WTC11 (cell line): Measurements from ENCODE around the gene ASCC3. TPM values are rescaled to one million over a fixed set of nuclear protein-coding genes. Genes with fewer than 3 reads are reported as not detected.

ENCODE experiments used
- ATAC-seq: fragments of 200-7000 bp; cut with Tn5 transposase; 2 replicates; pipeline ENCODE4 v1.10.0; 2021; ENCODE audit warnings: mild to moderate bottlenecking, moderate library complexity
- CTCF ChIA-PET: fragments of 300-600 bp; sonication (Branson Sonifier 250); formaldehyde crosslinking; loops from one replicate; lab custom pipeline; 2021; ENCODE audit warnings: antibody characterized with exemption; lab: Charles Lee
- POLR2A ChIA-PET: fragments of 350-600 bp; sonication (Branson Sonifier 250); formaldehyde crosslinking; loops from one replicate; lab custom pipeline; 2021; ENCODE audit warnings: antibody characterized with exemption; lab: Charles Lee
- DNase-seq: peaks from one replicate; pipeline ENCODE4 v3.0.0; 2021; ENCODE audit warnings: low spot score
- H3K27ac Mint-ChIP-seq: 2 replicates; pipeline ENCODE4 v1.8.0; 2021; ENCODE audit warnings: mixed read lengths
- H3K27me3 Mint-ChIP-seq: 2 replicates; pipeline ENCODE4 v1.8.0; 2021; ENCODE audit warnings: low read depth, mild to moderate bottlenecking, moderate library complexity, mixed read lengths
- H3K36me3 Mint-ChIP-seq: 2 replicates; pipeline ENCODE4 v1.8.0; 2021; ENCODE audit warnings: mixed read lengths
- H3K4me1 Mint-ChIP-seq: 2 replicates; pipeline ENCODE4 v1.8.0; 2022; ENCODE audit warnings: mixed read lengths
- H3K4me3 Mint-ChIP-seq: 2 replicates; pipeline ENCODE4 v1.8.0; 2021; ENCODE audit warnings: mild to moderate bottlenecking, moderate library complexity, mixed read lengths
- H3K9me3 Mint-ChIP-seq: 2 replicates; pipeline ENCODE4 v1.8.0; 2021; ENCODE audit warnings: mixed read lengths
- AR ChIP-seq: fragments of 250-450 bp; sonication (Bioruptor Pico); IDR thresholded peaks from 2 replicates; pipeline ENCODE4 v1.9.0; 2021; ENCODE audit warnings: mild to moderate bottlenecking
- ATF1 ChIP-seq: sonication (generic); formaldehyde crosslinking; IDR thresholded peaks from 2 replicates; pipeline ENCODE4 v1.8.1; 2023; ENCODE audit warnings: mild to moderate bottlenecking, moderate library complexity, missing genetic modification reagents
- ATF6 ChIP-seq: sonication (generic); formaldehyde crosslinking; IDR thresholded peaks from 2 replicates; pipeline ENCODE4 v1.8.1; 2023; ENCODE audit warnings: mild to moderate bottlenecking, missing genetic modification reagents
- FOXP1 ChIP-seq: sonication (generic); formaldehyde crosslinking; IDR thresholded peaks from 2 replicates; pipeline ENCODE4 v1.8.0; 2022; ENCODE audit warnings: missing genetic modification reagents, mild to moderate bottlenecking, moderate library complexity, borderline replicate concordance
- KAT7 ChIP-seq: sonication (generic); formaldehyde crosslinking; IDR thresholded peaks from 2 replicates; pipeline ENCODE4 v1.8.1; 2023; ENCODE audit warnings: missing genetic modification reagents, mild to moderate bottlenecking, borderline replicate concordance
- MAX ChIP-seq: sonication (generic); formaldehyde crosslinking; IDR thresholded peaks from 2 replicates; pipeline ENCODE4 v1.8.0; 2022; ENCODE audit warnings: mild to moderate bottlenecking, missing genetic modification reagents
- OVOL2 ChIP-seq: fragments of 250-450 bp; sonication (Bioruptor Pico); IDR thresholded peaks from 2 replicates; pipeline ENCODE4 v1.9.0; 2021; ENCODE audit warnings: mild to moderate bottlenecking, borderline replicate concordance
- RELA ChIP-seq: sonication (generic); formaldehyde crosslinking; IDR thresholded peaks from 2 replicates; pipeline ENCODE4 v1.8.1; 2022; ENCODE audit warnings: missing genetic modification reagents, mild to moderate bottlenecking, borderline replicate concordance
- SP1 ChIP-seq: sonication (generic); formaldehyde crosslinking; conservative IDR thresholded peaks from 2 replicates; pipeline ENCODE4 v1.8.1; 2022; ENCODE audit warnings: missing genetic modification reagents
- TP53 ChIP-seq: sonication (generic); formaldehyde crosslinking; IDR thresholded peaks from 2 replicates; pipeline ENCODE4 v1.8.1; 2023; ENCODE audit warnings: mild to moderate bottlenecking, missing genetic modification reagents
- ZBTB21 ChIP-seq: sonication (generic); formaldehyde crosslinking; IDR thresholded peaks from 2 replicates; pipeline ENCODE4 v1.8.1; 2023; ENCODE audit warnings: mild to moderate bottlenecking, missing genetic modification reagents, borderline replicate concordance
- ZNF121 ChIP-seq: sonication (generic); formaldehyde crosslinking; IDR thresholded peaks from 2 replicates; pipeline ENCODE4 v1.8.0; 2023; ENCODE audit warnings: missing genetic modification reagents
- ZNF317 ChIP-seq: sonication (generic); formaldehyde crosslinking; IDR thresholded peaks from 2 replicates; pipeline ENCODE4 v1.8.1; 2023; ENCODE audit warnings: low read depth, mild to moderate bottlenecking, moderate library complexity, missing genetic modification reagents, borderline replicate concordance
- ZNF396 ChIP-seq: fragments of 250-450 bp; sonication (Bioruptor Pico); IDR thresholded peaks from 2 replicates; pipeline ENCODE4 v1.8.0; 2021; ENCODE audit warnings: mild to moderate bottlenecking, moderate library complexity, borderline replicate concordance
- ZNF416 ChIP-seq: fragments of 250-450 bp; sonication (Bioruptor Pico); IDR thresholded peaks from 2 replicates; pipeline ENCODE4 v1.9.0; 2021; ENCODE audit warnings: mild to moderate bottlenecking, inconsistent platforms
- ZNF532 ChIP-seq: fragments of 250-450 bp; sonication (Bioruptor Pico); IDR thresholded peaks from 2 replicates; pipeline ENCODE4 v1.9.0; 2021; ENCODE audit warnings: mild to moderate bottlenecking, borderline replicate concordance
- total RNA-seq: library from RNA; stranded (reverse); gene quantifications from 3 replicates; pipeline ENCODE4 v1.2.3, GENCODE V29; 2021
- TF ChIP-seq, protein P1 (sequence below): sonication (generic); formaldehyde crosslinking; IDR thresholded peaks from 2 replicates; pipeline ENCODE4 v1.8.1; 2023; ENCODE audit warnings: mild to moderate bottlenecking, missing genetic modification reagents

ASCC3 gene
- total RNA-seq, 1 experiment from 2014 or later: 80.7 TPM

- no peak for TF ChIP-seq OVOL2 (CRISPR knock-in tag)
- TF ChIP-seq, protein P1, sequence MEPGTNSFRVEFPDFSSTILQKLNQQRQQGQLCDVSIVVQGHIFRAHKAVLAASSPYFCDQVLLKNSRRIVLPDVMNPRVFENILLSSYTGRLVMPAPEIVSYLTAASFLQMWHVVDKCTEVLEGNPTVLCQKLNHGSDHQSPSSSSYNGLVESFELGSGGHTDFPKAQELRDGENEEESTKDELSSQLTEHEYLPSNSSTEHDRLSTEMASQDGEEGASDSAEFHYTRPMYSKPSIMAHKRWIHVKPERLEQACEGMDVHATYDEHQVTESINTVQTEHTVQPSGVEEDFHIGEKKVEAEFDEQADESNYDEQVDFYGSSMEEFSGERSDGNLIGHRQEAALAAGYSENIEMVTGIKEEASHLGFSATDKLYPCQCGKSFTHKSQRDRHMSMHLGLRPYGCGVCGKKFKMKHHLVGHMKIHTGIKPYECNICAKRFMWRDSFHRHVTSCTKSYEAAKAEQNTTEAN (CRISPR knock-in tag): no peak
- no peak for TF ChIP-seq ZBTB21 (CRISPR knock-in tag)
- no peak for TF ChIP-seq ZNF317
- no peak for TF ChIP-seq ZNF121 (CRISPR knock-in tag)
Measured at GRCh38 chr6:100549406-100550167, 331.5 kb downstream of the ASCC3 start (continued).

DNA sequence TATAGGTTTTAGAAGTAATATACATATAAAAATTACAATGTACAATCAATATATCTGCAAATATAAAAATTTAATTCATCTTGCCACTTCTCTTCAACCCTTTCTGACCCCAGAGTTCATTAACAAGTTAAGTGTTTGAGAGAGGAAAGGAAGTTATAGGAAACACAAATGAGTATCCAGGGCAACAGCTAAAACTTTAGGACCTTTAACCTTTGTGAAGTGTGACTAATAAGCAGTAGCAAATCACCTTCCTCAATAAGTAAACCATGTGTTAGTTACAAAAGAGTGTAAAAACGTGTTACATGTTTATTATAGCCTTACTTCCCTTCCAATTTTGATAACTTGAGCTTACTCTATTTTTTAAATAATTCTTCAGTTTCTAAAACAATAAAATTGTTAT lies 343.0 kb downstream of the ASCC3 start:
- Mint-ChIP-seq H3K9me3 (no peaks in the 10 kb centered on the region), H3K27ac (no peak overlapping the region), H3K4me3 (no peak overlapping the region), H3K4me1 (no peaks in the 10 kb centered on the region), H3K36me3 (peaks cover 6% of the 10 kb centered on the region; the same call in 1 of the 2 replicates), H3K27me3 (no peaks in the 10 kb centered on the region)
- TF ChIP-seq AR (CRISPR knock-in tag) (no peak), ATF1 (CRISPR knock-in tag) (no peak), MAX (CRISPR knock-in tag) (no peak), KAT7 (CRISPR knock-in tag) (no peak), ZBTB21 (CRISPR knock-in tag) (no peak), FOXP1 (CRISPR knock-in tag) (no peak), ZNF396 (CRISPR knock-in tag) (no peak), RELA (CRISPR knock-in tag) (no peak), ATF6 (CRISPR knock-in tag) (no peak), ZNF532 (CRISPR knock-in tag) (no peak), TP53 (CRISPR knock-in tag) (no peak), ZNF416 (CRISPR knock-in tag) (no peak), SP1 (no peak)
- ChIA-PET POLR2A (no interaction called here), CTCF (no interaction called here)
- DNase-seq (no peak), ATAC-seq (no peak)
